Stimulated activated CD4-positive, alpha-beta T cell treated with anti-CD3 and anti-CD28 coated beads, Interleukin-4, amount 100 ng/mL, for 48 hours (primary cell): ENCODE data around the gene SERINC5.

ENCODE experiments used
- DNase-seq, 2 donors: peaks; one replicate each; pipeline ENCODE4 v3.0.0-alpha.2; 2020; ENCODE audit warnings: low read depth in 2 of 2

The SERINC5 gene

GRCh38 chr5:80068246-80068636 is 187.6 kb downstream of the SERINC5 start:
- DNase-seq: no peak

DNA sequence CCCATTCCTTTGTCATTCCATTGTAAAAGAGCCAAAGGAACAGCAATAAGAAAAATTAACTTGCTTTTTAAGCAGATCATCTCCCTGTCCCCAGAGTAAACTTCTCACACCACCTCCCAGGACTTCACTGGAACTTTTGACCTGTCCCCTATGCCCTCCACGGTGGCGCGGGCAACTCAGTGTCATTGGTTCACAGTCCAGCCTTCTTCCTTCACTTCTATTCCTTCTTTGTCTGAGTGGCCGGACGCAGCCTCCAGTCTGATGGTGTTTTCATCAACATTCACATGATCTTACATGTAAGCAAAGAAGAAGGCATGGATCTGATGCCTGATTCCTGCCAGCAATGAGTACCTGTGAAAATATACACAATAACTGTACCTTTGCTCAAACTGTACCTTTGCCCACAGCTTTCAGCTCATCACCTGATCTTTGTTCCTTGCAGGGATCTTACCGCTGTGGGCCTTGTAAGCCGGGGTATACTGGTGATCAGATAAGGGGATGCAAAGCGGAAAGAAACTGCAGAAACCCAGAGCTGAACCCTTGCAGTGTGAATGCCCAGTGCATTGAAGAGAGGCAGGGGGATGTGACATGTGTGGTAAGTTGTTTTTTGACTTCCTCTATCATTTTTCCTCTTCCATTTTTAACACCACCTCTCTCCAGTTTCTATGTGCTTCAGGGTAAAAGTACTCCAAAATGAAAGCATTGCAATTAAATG is 188.2 kb downstream of the SERINC5 start:
- no peak for DNase-seq

GRCh38 chr5:80067016-80067415 is 188.8 kb downstream of the SERINC5 start:
- no peak for DNase-seq

DNA sequence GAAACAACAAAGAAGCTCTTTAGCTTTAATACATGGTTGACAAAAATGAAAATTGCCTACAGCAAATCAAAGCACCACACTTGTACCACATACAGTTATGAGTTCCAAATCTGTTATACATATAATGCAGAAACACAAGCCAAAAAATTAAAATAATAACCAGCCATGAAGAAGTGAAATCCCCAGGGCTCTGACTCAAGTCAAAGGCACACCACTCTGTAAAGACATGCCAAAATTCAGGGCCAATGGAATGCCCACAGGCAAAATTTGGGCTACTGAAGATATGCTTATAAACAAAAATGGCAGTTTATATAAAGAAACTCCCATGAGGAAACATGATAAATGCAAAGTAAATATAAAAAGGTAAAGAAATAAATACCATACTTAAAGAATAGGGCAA is 191.7 kb downstream of the SERINC5 start:
- DNase-seq: no peak
